Loucy (cell line): ENCODE data around the gene CCDC148.

ENCODE experiments used
- H2AFZ ChIP-seq: fragments of 200-600 bp; sonication (generic); 2 replicates; pipeline ENCODE4 v1.6.0; 2016; ENCODE audit warnings: antibody characterized with exemption, mild to moderate bottlenecking, low read length, moderate library complexity
- H3F3A ChIP-seq: fragments of 200-600 bp; 2 replicates; pipeline ENCODE4 v1.6.0; 2016; ENCODE audit warnings: antibody characterized with exemption, low read depth, mild to moderate bottlenecking
- H3K27me3 ChIP-seq: fragments of 200-600 bp; sonication (generic); 2 replicates; pipeline ENCODE4 v1.6.1; 2014; ENCODE audit warnings: low read length, mild to moderate bottlenecking; ENCODE audit not compliant: insufficient read depth, poor library complexity, severe bottlenecking
- H3K36me3 ChIP-seq: fragments of 200-600 bp; sonication (generic); 2 replicates; pipeline ENCODE4 v1.6.1; 2016; ENCODE audit warnings: low read length; ENCODE audit not compliant: insufficient read depth
- H3K4me1 ChIP-seq: fragments of 200-600 bp; sonication (generic); 2 replicates; pipeline ENCODE4 v1.5.1; 2014; ENCODE audit warnings: low read length, mild to moderate bottlenecking; ENCODE audit not compliant: insufficient read depth, poor library complexity, severe bottlenecking
- H3K4me2 ChIP-seq: fragments of 200-600 bp; sonication (generic); 2 replicates; pipeline ENCODE4 v1.6.0; 2014; ENCODE audit warnings: antibody characterized with exemption, low read length, low read depth, mild to moderate bottlenecking; ENCODE audit not compliant: poor library complexity, severe bottlenecking
- H3K4me3 ChIP-seq: fragments of 200-600 bp; sonication (generic); 2 replicates; pipeline ENCODE4 v1.5.1; 2014; ENCODE audit warnings: low read length, mild to moderate bottlenecking, mixed read lengths; ENCODE audit not compliant: poor library complexity, severe bottlenecking
- H3K79me2 ChIP-seq: fragments of 200-600 bp; sonication (generic); 2 replicates; pipeline ENCODE4 v1.6.1; 2014; ENCODE audit warnings: low read length; ENCODE audit not compliant: insufficient read depth
- H3K9ac ChIP-seq: fragments of 200-600 bp; sonication (generic); 2 replicates; pipeline ENCODE4 v1.6.0; 2014; ENCODE audit warnings: mild to moderate bottlenecking, low read depth, low read length, moderate library complexity; ENCODE audit not compliant: poor library complexity, severe bottlenecking
- H3K9me2 ChIP-seq: fragments of 200-600 bp; sonication (generic); replicated peaks from 2 replicates; pipeline ENCODE4 v1.6.1; 2016; ENCODE audit warnings: low read depth, low read length, mixed read lengths
- H3K9me3 ChIP-seq: fragments of 200-600 bp; sonication (generic); 2 replicates; pipeline ENCODE4 v1.6.1; 2014; ENCODE audit warnings: mild to moderate bottlenecking, antibody characterized with exemption, low read length, low read depth; ENCODE audit not compliant: insufficient read depth
- H4K20me1 ChIP-seq: fragments of 200-600 bp; sonication (generic); 2 replicates; pipeline ENCODE4 v1.6.0; 2014; ENCODE audit warnings: antibody characterized with exemption, low read length, mild to moderate bottlenecking; ENCODE audit not compliant: insufficient read depth, poor library complexity, severe bottlenecking
- CTCF ChIP-seq: fragments of 200-600 bp; sonication (generic); conservative IDR thresholded peaks from 2 replicates; pipeline ENCODE4 v1.5.1; 2014; ENCODE audit warnings: mild to moderate bottlenecking, antibody characterized with exemption, low read length
- EZH2phosphoT487 ChIP-seq: fragments of 200-600 bp; IDR thresholded peaks from 2 replicates; pipeline ENCODE4 v1.6.1; 2018; ENCODE audit warnings: antibody characterized with exemption, mild to moderate bottlenecking, moderate library complexity, borderline replicate concordance

The CCDC148 gene

GRCh38 chr2:158464426-158465281, 8.1 kb upstream of the CCDC148 start:
- no peaks in the 10 kb centered on the region for H3K36me3 ChIP-seq
- peaks cover 38% of the 10 kb centered on the region for H4K20me1 ChIP-seq
- no peak overlapping the region for H3K9ac ChIP-seq
- peaks cover 66% of the 10 kb centered on the region for H3K79me2 ChIP-seq
- H2AFZ ChIP-seq, result no peak overlapping the region
- no peaks in the 10 kb centered on the region for H3K27me3 ChIP-seq
- no peak overlapping the region for H3K4me2 ChIP-seq
- H3K9me2 ChIP-seq, result no peaks in the 10 kb centered on the region
- no peaks in the 10 kb centered on the region for H3K9me3 ChIP-seq
- peaks cover 37% of the 10 kb centered on the region for H3K4me1 ChIP-seq
- H3F3A ChIP-seq, result no peaks in the 10 kb centered on the region
- H3K4me3 ChIP-seq, result no peak overlapping the region
- TF ChIP-seq CTCF (peak; percentile 81), EZH2phosphoT487 (no peak)

GRCh38 chr2:158463496-158464095, 7.0 kb upstream of the CCDC148 start:
- Histone ChIP-seq H3K79me2 (peaks cover 76% of the 10 kb centered on the region), H3F3A (no peaks in the 10 kb centered on the region), H3K4me3 (no peak overlapping the region), H3K4me2 (peak overlapping the region; percentile 89), H3K36me3 (no peaks in the 10 kb centered on the region), H3K9me2 (no peaks in the 10 kb centered on the region), H4K20me1 (peaks cover 47% of the 10 kb centered on the region), H3K9me3 (no peaks in the 10 kb centered on the region), H3K9ac (no peak overlapping the region), H2AFZ (no peak overlapping the region), H3K4me1 (peaks cover 47% of the 10 kb centered on the region), H3K27me3 (no peaks in the 10 kb centered on the region)
- TF ChIP-seq CTCF, result no peak
- no peak for TF ChIP-seq EZH2phosphoT487

GRCh38 chr2:158460632-158461297, 4.2 kb upstream of the CCDC148 start:
- Histone ChIP-seq H3K9ac (no peak overlapping the region), H3K9me3 (no peaks in the 10 kb centered on the region), H3K4me2 (peak overlapping the region; percentile 89), H3F3A (no peaks in the 10 kb centered on the region), H3K4me1 (peaks cover 59% of the 10 kb centered on the region), H3K79me2 (peaks cover 69% of the 10 kb centered on the region), H3K27me3 (no peaks in the 10 kb centered on the region), H3K4me3 (peak overlapping the region; percentile 88), H2AFZ (no peak overlapping the region), H3K36me3 (no peaks in the 10 kb centered on the region), H3K9me2 (no peaks in the 10 kb centered on the region), H4K20me1 (peaks cover 56% of the 10 kb centered on the region)
- TF ChIP-seq EZH2phosphoT487 (no peak), CTCF (peak; percentile 39)
